Measurements from ENCODE around the gene POLR3H.

- TF ChIP-seq RAD21 (IDR thresholded peaks at IDR 0.05; ENCODE audit: low read depth): no peak
- TF ChIP-seq EP300 (IDR thresholded peaks at IDR 0.05; ENCODE audit: borderline replicate concordance): no peak
- no peak for TF ChIP-seq REST (IDR thresholded peaks at IDR 0.05; ENCODE audit: low read depth)
- TF ChIP-seq YY1 (IDR thresholded peaks at IDR 0.05; ENCODE audit: low read depth): no peak
- no peak for TF ChIP-seq MAX (IDR thresholded peaks at IDR 0.05)
- no peak for TF ChIP-seq ZBTB7A (IDR thresholded peaks at IDR 0.05; ENCODE audit: low read depth)
- no peak for TF ChIP-seq CEBPB (IDR thresholded peaks at IDR 0.05)
- TF ChIP-seq EGR1 (IDR thresholded peaks at IDR 0.05): no peak
- no peak for TF ChIP-seq TAF1 (IDR thresholded peaks at IDR 0.05; ENCODE audit: low read depth)
- TF ChIP-seq TCF12 (IDR thresholded peaks at IDR 0.05; ENCODE audit: low read depth): no peak
These were observed 23.2 kb upstream of the POLR3H start for GRCh38 chr22:41567512-41567768.
